CD4-positive, CD25-positive, alpha-beta regulatory T cell (primary cell): Measurements from ENCODE around the gene BCL2L14. TPM values are rescaled to one million over a fixed set of nuclear protein-coding genes. Genes with fewer than 3 reads are reported as not detected.
"Not testable (repeated sequence)": the region's sequence is repeated elsewhere in the genome, so short reads cannot be mapped to it uniquely, and the experiment has no call there.

Experiments used
- ATAC-seq, 2 donors: fragments of 150-1000 bp; cut with Tn5 transposase; one replicate each; pipeline ENCODE4 v1.10.0; 2021; ENCODE audit warnings: low read depth in 2 of 2, moderate number of reproducible peaks in 2 of 2, moderate library complexity in 1 of 2
- DNase-seq, 3 donors: peaks; one replicate each; pipeline versions ENCODE4 v3.0.0 to v3.0.0-alpha.2; 2012 to 2022; ENCODE audit warnings: mixed read lengths in 1 of 3
- H3K27ac ChIP-seq: one replicate; pipeline ENCODE4 v1.7.0; 2013; ENCODE audit warnings: mild to moderate bottlenecking, low read length; ENCODE audit not compliant: insufficient read depth, poor library complexity, severe bottlenecking
- H3K27me3 ChIP-seq: one replicate; pipeline ENCODE4 v1.7.0; 2013; ENCODE audit warnings: low read length; ENCODE audit not compliant: control insufficient read depth, insufficient read depth
- H3K36me3 ChIP-seq: one replicate; pipeline ENCODE4 v1.7.0; 2013; ENCODE audit warnings: mild to moderate bottlenecking, low read length, moderate library complexity; ENCODE audit not compliant: control insufficient read depth, insufficient read depth
- H3K4me1 ChIP-seq: 2 replicates; pipeline ENCODE4 v1.7.0; 2013; ENCODE audit warnings: mild to moderate bottlenecking, low read length; ENCODE audit not compliant: insufficient read depth, control insufficient read depth, poor library complexity, severe bottlenecking
- H3K4me3 ChIP-seq: one replicate; pipeline ENCODE4 v1.7.0; 2013; ENCODE audit warnings: low read depth, mild to moderate bottlenecking, low read length, moderate library complexity
- H3K9me3 ChIP-seq, 2 experiments: 1 replicate in 1 of 2; 2 replicates in 1 of 2; pipeline ENCODE4 v1.7.0; 2013; ENCODE audit warnings: low read length in 2 of 2, mild to moderate bottlenecking in 1 of 2, moderate library complexity in 1 of 2; ENCODE audit not compliant: control insufficient read depth in 2 of 2
- H3K27ac Mint-ChIP-seq, 3 donors: one replicate each; pipeline ENCODE4 v1.8.0; 2020 to 2022; ENCODE audit warnings: mild to moderate bottlenecking in 3 of 3, mixed read lengths in 3 of 3, moderate library complexity in 2 of 3
- H3K27me3 Mint-ChIP-seq: one replicate; pipeline ENCODE4 v1.8.0; 2022; ENCODE audit warnings: mild to moderate bottlenecking, mixed read lengths
- H3K36me3 Mint-ChIP-seq: one replicate; pipeline ENCODE4 v1.8.0; 2020; ENCODE audit warnings: mixed read lengths
- H3K4me1 Mint-ChIP-seq, 4 donors: one replicate each; pipeline ENCODE4 v1.8.0; 2020 to 2022; ENCODE audit warnings: mixed read lengths in 4 of 4, mild to moderate bottlenecking in 1 of 4
- H3K4me3 Mint-ChIP-seq, 4 donors: one replicate each; pipeline ENCODE4 v1.8.0; 2020 to 2022; ENCODE audit warnings: mild to moderate bottlenecking in 4 of 4, mixed read lengths in 4 of 4, moderate library complexity in 3 of 4
- H3K9me3 Mint-ChIP-seq, 7 donors: one replicate each; pipeline ENCODE4 v1.8.0; 2020 to 2022; ENCODE audit warnings: mixed read lengths in 7 of 7, mild to moderate bottlenecking in 3 of 7, moderate library complexity in 2 of 7
- polyA plus RNA-seq, 4 donors: library from polyadenylated mRNA; unstranded; fragments of 300-500 nt; fragmentation: Illumina TruSeq; gene quantifications; one replicate each; pipeline ENCODE4 v1.2.3, GENCODE V29; 2021
- total RNA-seq: library from RNA; stranded (reverse); gene quantifications from one replicate; pipeline ENCODE4 v1.2.3, GENCODE V29; 2022

The BCL2L14 gene
- total and polyA plus RNA-seq, 5 donors from 2014 or later, result 0.74 to 6.8 (median 1.9) TPM

DNA sequence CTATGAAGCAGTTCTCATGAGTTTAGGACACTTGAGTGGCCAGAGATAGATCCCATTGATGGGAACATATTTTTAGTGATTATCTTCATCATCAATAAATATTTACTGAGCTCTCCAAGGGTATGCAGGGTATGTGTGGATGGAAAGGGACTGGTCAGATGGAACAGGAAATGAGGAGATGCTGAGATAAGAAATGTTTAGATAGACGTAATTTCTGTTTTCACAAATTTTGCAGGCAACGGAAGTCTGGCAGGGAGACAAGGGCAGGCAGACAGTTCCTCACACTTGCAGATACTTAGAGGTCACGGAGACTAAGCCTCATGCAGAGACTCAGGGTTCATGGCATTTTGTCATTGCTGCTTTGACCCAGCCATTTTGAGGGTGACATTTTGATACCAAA lies 24.3 kb downstream of the BCL2L14 start:
- no peaks in the 10 kb centered on the region for H3K9me3 ChIP-seq
- Mint-ChIP-seq H3K36me3 (no peaks in the 10 kb centered on the region), H3K27ac (no peak overlapping the region), H3K4me1 (no peaks in the 10 kb centered on the region), H3K9me3 (peaks cover 0 to 1% (median 0%) of the 10 kb centered on the region in 7 donors), H3K4me3 (no peak overlapping the region), H3K27me3 (peaks cover 12% of the 10 kb centered on the region)
- no peak overlapping the region for H3K4me3 ChIP-seq
- H3K27ac ChIP-seq, result no peak overlapping the region
- ATAC-seq (no peak), DNase-seq (no peak)
- no peaks in the 10 kb centered on the region for H3K27me3 ChIP-seq
- H3K4me1 ChIP-seq, result no peaks in the 10 kb centered on the region
- no peaks in the 10 kb centered on the region for H3K36me3 ChIP-seq

DNA sequence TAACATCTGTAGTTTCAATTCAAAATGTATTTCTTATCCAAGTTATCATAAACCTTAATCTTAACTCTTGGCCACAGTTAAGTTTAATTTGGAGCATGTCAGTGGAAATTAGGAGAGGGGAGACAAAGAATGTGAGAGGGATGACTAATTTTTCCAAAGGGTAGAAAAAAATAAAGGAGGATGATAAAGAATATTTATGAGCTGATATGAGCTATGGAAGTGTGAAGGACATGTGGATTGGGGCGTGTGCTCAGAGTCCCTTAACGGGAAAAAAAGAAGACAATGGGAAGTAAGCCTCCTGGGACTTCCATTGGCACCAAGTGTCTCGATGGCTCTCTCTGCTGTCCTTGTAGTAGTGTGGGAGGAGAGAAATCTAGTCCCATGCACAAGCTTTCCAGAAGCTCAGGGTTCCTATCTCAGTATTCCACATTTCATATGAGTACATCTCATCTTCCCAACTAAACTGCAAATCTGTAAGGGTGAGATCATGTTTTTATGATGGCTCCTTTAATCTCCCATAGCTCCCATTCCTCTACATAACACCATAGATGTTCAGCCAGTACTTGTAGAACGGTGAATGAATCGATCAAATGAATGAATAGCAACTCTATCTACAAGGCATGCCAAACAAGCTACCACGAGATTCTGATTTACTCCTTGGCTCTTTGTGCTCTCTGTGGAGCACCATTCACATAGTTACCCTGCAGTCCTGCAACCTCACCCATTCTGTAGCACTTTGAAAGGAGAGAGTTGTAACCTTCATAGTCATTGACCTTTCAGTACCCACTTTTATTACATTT lies 27.4 kb downstream of the BCL2L14 start:
- peaks cover 5% of the 10 kb centered on the region for H3K27me3 Mint-ChIP-seq
- Histone ChIP-seq H3K36me3 (no peaks in the 10 kb centered on the region), H3K9me3 (no peaks in the 10 kb centered on the region), H3K27ac (no peak overlapping the region), H3K4me1 (no peaks in the 10 kb centered on the region), H3K27me3 (no peaks in the 10 kb centered on the region), H3K4me3 (no peak overlapping the region)
- ATAC-seq, result no peak
- H3K27ac Mint-ChIP-seq, result no peak overlapping the region
- no peak for DNase-seq
- H3K4me1 Mint-ChIP-seq, result no peaks in the 10 kb centered on the region
- H3K36me3 Mint-ChIP-seq, result no peaks in the 10 kb centered on the region
- peaks cover 0 to 2% (median 0%) of the 10 kb centered on the region in 7 donors for H3K9me3 Mint-ChIP-seq
- H3K4me3 Mint-ChIP-seq, result no peak overlapping the region

GRCh38 chr12:12098691-12099015 lies 27.9 kb downstream of the BCL2L14 start:
- ATAC-seq, result no peak

DNA sequence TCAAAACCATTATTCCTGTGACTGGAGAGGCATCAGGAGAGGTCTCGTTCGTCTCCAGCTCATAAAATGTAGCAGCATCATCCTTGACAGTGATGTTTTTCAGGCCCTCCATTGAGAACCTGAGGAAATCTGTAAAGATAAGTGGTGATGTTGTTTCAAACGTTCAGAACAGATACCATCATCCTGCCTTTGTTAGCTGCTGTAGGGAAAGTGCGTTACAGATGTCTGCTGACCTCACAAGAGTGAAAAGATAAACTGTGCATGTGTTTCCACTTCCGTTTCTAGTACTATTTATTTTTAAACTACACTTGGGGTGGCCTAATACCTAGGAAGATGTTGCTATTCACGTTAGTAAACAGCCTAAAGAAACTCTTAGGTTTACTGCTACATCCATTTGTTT lies 28.4 kb downstream of the BCL2L14 start:
- H3K36me3 ChIP-seq, result no peaks in the 10 kb centered on the region
- no peaks in the 10 kb centered on the region for H3K4me1 Mint-ChIP-seq
- no peak overlapping the region for H3K4me3 Mint-ChIP-seq
- no peaks in the 10 kb centered on the region for H3K27me3 ChIP-seq
- H3K27me3 Mint-ChIP-seq, result peaks cover 5% of the 10 kb centered on the region
- H3K27ac Mint-ChIP-seq, result no peak overlapping the region
- H3K36me3 Mint-ChIP-seq, result no peaks in the 10 kb centered on the region
- DNase-seq (no peak), ATAC-seq (no peak)
- no peak overlapping the region for H3K27ac ChIP-seq
- H3K4me3 ChIP-seq, result no peak overlapping the region
- no peaks in the 10 kb centered on the region for H3K4me1 ChIP-seq
- peaks cover 0 to 5% (median 1%) of the 10 kb centered on the region in 7 donors for H3K9me3 Mint-ChIP-seq
- H3K9me3 ChIP-seq, result peaks cover 3% of the 10 kb centered on the region in 2 experiments

More at GRCh38 chr12:12098691-12099015, 27.9 kb downstream of the BCL2L14 start:
- no peaks in the 10 kb centered on the region for H3K36me3 ChIP-seq
- no peaks in the 10 kb centered on the region for H3K9me3 ChIP-seq
- Mint-ChIP-seq H3K27ac (no peak overlapping the region), H3K27me3 (peaks cover 5% of the 10 kb centered on the region), H3K36me3 (no peaks in the 10 kb centered on the region), H3K4me3 (no peak overlapping the region), H3K4me1 (no peaks in the 10 kb centered on the region), H3K9me3 (peaks cover 0 to 5% (median 1%) of the 10 kb centered on the region in 7 donors)
- no peak for DNase-seq
- H3K4me3 ChIP-seq, result no peak overlapping the region
- H3K27ac ChIP-seq, result no peak overlapping the region
- H3K27me3 ChIP-seq, result no peaks in the 10 kb centered on the region
- no peaks in the 10 kb centered on the region for H3K4me1 ChIP-seq

DNA sequence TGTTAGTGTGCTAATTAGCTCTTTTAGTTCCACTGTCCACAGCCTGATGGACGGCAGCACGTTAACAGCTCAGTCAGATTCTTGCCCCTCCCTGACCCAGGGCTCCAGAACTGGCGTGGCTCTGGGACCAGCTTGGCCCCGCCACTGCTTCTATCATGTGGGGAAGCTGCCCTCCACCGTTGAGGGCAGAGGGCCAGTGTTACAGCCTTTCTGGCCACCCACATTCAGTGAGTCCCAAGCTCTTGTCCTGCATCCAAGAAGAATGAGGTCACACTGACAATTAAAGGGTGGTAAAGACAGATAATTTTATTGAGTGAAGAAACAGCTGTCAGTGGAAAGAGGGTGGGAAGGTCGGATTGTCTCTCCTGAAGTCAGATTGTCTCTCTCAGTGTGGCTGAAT lies 36.9 kb downstream of the BCL2L14 start:
- no peaks in the 10 kb centered on the region for H3K36me3 ChIP-seq
- no peaks in the 10 kb centered on the region for H3K4me1 ChIP-seq
- no peak overlapping the region for H3K4me3 Mint-ChIP-seq
- H3K27ac Mint-ChIP-seq, result no peak overlapping the region
- no peak for ATAC-seq
- peaks cover 2 to 31% (median 17%) of the 10 kb centered on the region in 7 donors for H3K9me3 Mint-ChIP-seq
- no peaks in the 10 kb centered on the region for H3K4me1 Mint-ChIP-seq
- peaks cover 4% of the 10 kb centered on the region for H3K36me3 Mint-ChIP-seq
- H3K27me3 Mint-ChIP-seq, result peaks cover 8% of the 10 kb centered on the region
- H3K4me3 ChIP-seq, result no peak overlapping the region
- DNase-seq, result no peak
- H3K9me3 ChIP-seq, result peaks cover 15 to 28% of the 10 kb centered on the region in 2 experiments
- no peaks in the 10 kb centered on the region for H3K27me3 ChIP-seq
- H3K27ac ChIP-seq, result no peak overlapping the region

DNA sequence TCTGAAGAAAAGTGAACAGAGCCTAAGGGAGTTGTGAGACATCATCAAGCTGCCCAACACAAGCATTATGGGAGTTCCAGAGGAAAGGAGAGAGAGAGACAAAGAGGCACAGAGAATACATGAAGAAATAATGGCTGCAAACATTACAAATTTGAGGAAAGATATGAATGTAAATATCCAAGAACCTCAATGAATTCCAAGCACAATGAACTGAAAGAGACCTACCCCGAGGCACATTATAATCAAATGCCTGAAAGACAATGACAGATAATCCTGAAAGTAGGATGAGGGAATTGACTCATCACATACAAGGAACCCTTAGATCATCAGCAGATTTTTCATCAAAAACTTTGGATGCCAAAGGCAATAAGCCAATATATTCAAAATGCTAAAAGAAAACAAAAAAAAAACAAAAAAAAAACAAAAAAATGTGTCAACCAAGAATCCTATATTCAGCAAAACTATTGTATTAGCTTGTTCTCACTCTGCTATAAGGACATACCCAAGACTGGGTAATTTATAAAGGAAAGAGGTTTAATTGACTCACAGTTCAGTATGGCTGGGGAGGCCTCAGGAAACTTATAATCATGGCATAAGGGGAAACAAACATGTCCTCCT lies 37.8 kb downstream of the BCL2L14 start:
- Histone ChIP-seq H3K9me3 (peaks cover 15 to 28% of the 10 kb centered on the region in 2 experiments), H3K27me3 (no peaks in the 10 kb centered on the region), H3K4me3 (no peak overlapping the region), H3K27ac (no peak overlapping the region), H3K36me3 (no peaks in the 10 kb centered on the region), H3K4me1 (no peaks in the 10 kb centered on the region)
- H3K27me3 Mint-ChIP-seq, result peaks cover 12% of the 10 kb centered on the region
- no peak overlapping the region for H3K4me3 Mint-ChIP-seq
- ATAC-seq, result no peak
- peaks cover 4% of the 10 kb centered on the region for H3K36me3 Mint-ChIP-seq
- H3K9me3 Mint-ChIP-seq, result peaks cover 2 to 29% (median 14%) of the 10 kb centered on the region in 7 donors
- no peak for DNase-seq
- H3K27ac Mint-ChIP-seq, result no peak overlapping the region
- no peaks in the 10 kb centered on the region for H3K4me1 Mint-ChIP-seq

GRCh38 chr12:12110923-12111555 lies 40.3 kb downstream of the BCL2L14 start:
- ATAC-seq, H3K27me3 ChIP-seq, H3K36me3 Mint-ChIP-seq, H3K4me1 Mint-ChIP-seq, H3K27ac ChIP-seq, H3K4me1 ChIP-seq, H3K4me3 ChIP-seq, H3K36me3 ChIP-seq: not testable (repeated sequence)
- peak overlapping the region in 1 of 4 donors; percentile 65 for H3K4me3 Mint-ChIP-seq
- peaks cover 2 to 25% (median 14%) of the 10 kb centered on the region in 7 donors for H3K9me3 Mint-ChIP-seq
- H3K27me3 Mint-ChIP-seq, result peaks cover 12% of the 10 kb centered on the region
- peak in 1 of 3 donors; percentile 14 for DNase-seq
- peak overlapping the region in 1 of 3 donors; percentile 56 for H3K27ac Mint-ChIP-seq
- H3K9me3 ChIP-seq, result peaks cover 12 to 22% of the 10 kb centered on the region in 2 experiments
